Effector CD8-positive, alpha-beta T cell (primary cell): ENCODE data around the gene NES.

Experiments used
- DNase-seq: peaks from one replicate; lab custom pipeline; 2025; lab: John Stamatoyannopoulos, UW

NES gene

GRCh38 chr1:156680056-156680455 is 2.8 kb upstream of the NES start:
- DNase-seq, result no peak

GRCh38 chr1:156677616-156678596 is 699 bp upstream of the NES start:
- no peak for DNase-seq

DNA sequence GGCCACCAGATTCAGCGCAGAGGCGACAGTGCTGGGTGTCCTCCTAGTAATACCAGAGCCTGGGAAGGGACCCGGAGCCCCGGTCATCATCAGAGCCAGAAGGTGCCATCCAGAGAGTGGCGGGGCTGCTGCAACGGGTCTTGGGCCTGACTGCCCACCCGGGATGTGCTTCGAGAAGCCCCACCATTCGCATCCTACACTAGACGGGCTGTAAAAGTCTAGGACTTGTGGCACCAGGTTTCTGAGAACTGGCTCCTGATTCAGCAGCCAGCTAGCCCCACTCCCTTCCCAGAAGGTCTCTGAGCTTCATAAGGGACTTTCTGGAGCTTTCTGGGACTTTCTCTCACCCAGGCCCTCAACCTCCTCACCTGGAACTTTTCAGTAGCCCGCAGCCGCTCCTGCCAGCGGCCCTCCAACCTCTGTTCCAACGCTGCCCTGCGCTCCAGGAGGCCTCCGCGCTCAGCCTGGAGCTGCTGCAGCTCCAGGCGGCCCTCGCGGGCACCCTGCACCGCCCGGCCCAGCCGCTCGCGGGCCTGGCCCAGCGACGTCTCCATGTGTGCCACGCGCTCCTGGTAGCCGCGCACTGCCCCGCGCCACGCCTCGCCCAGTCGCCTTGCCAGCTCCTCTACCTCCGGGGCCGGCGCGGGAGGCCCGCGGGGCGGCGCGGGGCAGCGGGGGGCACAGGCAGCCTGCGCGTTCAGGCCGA is 940 bp downstream of the NES start:
- DNase-seq, result no peak

DNA sequence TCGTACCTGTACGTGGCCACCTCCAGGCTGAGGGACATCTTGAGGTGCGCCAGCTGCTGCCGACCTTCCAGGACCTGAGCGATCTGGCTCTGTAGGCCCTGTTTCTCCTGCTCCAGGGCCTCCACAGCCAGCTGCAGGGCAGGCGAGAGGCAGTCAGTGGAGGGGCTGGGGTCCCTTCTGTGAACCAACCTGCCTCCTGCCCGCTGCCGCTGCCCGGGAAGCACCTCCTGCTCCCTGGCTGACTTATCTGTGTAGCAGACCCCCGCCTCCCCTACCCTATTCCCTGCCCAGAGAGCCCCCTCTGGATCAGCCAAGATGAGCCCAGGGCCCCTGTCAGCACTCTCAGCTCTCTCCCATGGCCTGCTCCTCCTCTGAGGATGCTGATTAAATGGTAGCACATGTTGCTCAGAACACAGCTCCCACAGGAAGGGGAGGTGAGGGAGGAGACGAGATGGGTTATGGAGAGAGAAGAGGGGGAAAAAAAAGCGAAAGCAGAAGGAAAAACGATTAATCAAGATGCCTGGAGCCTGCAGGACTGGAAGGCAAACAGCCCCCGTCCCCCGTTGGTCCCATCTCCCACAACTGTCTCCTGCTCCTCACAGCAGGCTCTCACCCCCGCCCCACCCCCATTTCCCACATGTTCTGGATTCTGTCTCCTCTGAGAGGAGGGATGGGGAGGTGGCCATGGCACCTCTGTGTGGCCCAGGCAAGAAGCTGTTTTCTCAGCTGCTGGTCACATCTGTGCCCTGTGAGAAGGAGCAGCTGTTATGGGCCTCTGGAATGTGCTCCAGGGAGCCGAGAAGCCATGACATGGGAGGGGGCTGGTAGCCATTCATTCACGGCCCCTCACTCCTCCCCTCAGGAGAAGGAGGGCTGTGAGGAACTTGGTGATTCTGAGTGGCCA is 1.7 kb downstream of the NES start:
- DNase-seq, result no peak

DNA sequence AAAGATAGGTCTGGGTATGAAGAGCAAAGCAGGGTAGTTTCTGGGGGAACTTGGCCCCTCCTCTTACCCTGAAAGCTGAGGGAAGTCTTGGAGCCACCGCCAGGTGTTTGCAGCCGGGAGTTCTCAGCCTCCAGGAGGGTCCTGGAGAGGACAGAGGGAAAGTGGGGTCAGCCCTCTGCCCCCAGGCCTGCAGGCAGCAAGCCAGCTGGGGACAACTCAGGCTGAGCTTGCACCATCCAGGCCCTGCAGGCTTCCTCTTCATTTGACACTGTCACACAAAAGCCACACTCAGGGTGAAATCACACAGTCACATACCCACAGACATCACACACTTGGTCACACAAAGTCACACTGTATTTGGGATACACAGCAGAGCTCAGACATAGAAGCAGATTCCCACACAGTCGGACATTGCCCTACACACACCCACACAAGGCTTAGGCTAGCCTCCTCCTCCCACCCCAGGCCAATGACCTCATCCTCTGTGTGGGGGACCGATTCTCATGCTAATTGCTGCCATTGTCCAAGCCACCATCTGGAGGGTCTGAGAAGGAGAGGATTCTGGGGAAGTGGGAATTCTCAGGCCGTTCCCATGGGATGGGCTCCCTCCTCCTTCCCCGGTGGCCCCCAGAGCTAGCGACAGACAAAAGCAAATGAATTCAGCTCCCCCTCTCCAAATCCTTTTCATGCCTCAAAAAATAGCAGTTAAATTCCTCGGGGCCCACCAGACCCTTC is 3.7 kb downstream of the NES start:
- no peak for DNase-seq

- no peak for DNase-seq
These were observed 5.4 kb downstream of the NES start for GRCh38 chr1:156671804-156672203.

- DNase-seq, result no peak
These were observed 6.4 kb downstream of the NES start for GRCh38 chr1:156670791-156671190.

DNA sequence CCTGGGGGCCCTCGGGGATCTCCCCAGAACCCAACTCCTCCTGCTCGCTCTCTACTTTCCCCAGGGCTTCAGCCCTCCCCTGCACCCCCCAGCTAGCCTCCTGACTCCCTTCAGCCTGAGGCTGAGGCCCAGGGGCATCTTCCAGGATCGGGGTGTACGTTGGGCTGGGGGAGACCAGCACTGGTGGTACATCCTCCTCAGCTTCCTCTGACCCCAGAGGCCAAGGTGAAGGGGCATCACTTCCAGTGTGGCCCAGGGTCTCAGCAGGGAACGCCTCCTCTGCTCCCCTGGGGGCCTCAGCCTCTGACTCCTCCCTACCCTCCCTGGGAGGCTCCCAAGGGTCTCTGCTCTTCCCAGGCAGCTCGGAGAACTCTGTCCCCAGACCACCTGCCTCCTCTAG is 6.8 kb downstream of the NES start:
- no peak for DNase-seq

GRCh38 chr1:156669794-156670193 is 7.4 kb downstream of the NES start:
- no peak for DNase-seq

DNA sequence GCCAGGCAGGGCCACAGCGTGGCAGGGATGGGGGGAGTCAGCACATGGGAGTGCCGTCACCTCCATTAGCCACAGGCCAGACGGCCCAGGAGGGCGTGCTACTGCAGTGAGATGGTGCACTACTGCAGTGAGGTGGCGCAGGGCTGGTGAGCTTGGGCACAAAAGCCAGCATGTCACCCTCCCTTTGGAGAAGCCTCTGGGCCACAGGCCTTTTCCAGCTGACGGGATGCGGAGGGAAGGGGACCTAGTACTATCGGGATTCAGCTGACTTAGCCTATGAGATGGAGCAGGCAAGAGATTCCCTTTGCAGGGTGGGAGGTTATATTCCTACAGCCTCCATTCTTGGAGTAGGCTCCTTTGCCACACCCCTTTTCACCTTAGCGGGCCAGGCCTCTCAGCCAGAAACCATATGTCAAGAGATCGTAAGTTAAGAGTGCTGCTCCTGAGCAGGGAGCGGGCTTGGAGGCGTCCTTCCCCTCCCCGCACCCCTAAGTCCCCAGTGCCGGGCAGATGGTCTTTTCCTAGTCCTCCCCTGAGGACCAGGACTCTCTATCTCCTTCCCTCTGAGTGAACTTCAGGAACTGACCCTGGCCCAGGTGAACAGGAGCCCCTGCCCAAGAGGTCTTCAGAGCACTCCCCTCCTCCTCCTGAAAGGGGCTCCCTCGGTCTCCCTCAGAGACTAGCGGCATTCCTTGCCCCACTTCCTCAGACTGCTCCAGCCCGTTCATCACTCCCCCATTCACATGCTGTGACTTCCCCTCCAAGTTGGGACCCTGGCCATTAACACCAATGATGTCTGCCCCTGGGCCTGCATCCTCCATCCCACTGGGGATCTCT is 8.2 kb downstream of the NES start:
- no peak for DNase-seq

DNA sequence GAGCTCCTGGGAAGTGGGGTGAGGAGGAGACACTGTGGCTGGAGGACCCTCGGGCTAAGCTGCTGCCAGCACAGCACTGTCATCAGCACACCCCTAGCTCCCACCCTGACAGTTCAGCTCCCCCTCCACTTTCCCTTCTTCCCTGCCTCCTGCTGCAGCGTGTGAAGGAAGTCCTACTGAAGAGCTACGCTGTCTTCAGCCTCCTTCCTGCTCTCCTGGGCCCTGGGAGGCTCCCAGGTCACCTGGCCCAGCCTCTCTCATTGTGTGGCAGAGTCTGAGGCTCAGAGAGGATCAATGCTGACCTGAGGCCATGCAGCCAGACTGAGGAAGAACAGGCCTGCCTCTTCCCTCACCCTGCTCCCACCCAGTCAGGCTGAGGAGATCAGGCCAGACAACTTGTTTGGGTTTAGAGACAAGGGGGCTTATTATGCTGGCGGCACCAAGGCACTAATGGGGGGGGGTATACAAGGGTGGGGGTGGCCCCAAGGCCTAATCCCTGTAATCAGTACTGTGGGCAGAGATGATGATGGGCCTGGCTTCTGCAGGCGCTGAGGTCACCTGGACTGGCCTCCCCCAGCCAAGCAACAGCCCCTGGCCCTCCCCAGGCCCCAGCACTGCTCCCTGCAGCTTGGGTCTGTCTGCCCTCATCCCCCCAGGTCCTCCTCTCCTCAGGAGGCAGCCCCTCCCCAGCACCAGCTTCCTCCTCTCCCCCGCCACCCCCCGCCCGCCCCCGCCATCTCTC is 9.1 kb downstream of the NES start:
- DNase-seq, result no peak

GRCh38 chr1:156667610-156667967 is 9.6 kb downstream of the NES start:
- no peak for DNase-seq

- no peak for DNase-seq
These were observed 10.2 kb downstream of the NES start for GRCh38 chr1:156666862-156667609.

- DNase-seq, result no peak
These were observed 11.7 kb downstream of the NES start for GRCh38 chr1:156665539-156665938.

DNA sequence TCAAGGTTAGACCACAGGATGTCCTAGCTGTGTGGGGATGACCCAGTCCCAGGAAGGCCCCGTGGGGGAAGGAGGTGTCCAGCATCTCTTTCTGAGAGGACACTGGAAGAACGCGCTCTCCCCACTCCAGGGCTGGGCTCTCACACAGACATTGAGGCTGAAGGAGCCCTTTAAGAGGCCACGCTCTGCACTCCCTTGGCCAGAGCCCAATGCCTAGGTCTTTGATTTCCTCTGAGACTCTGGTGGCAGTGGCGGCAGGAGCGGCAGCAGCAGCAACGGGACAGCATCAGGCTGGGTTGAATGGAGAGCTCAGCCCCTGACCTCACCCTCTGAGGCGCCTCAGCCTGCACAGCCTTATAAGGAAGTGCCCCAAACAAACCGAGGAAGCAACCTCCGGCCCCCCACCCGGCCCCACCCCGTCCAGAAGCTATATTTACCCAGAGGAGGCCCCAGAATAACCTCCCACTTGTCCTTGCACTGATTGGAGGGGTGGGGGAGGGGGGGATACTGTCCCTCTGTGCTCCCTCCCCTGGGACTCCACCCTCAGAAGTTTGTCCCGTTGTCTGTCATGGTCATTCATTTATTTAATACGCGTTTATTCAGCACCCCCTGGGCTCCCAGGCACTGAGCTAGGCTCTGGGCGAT is 12.3 kb downstream of the NES start:
- DNase-seq, result no peak

DNA sequence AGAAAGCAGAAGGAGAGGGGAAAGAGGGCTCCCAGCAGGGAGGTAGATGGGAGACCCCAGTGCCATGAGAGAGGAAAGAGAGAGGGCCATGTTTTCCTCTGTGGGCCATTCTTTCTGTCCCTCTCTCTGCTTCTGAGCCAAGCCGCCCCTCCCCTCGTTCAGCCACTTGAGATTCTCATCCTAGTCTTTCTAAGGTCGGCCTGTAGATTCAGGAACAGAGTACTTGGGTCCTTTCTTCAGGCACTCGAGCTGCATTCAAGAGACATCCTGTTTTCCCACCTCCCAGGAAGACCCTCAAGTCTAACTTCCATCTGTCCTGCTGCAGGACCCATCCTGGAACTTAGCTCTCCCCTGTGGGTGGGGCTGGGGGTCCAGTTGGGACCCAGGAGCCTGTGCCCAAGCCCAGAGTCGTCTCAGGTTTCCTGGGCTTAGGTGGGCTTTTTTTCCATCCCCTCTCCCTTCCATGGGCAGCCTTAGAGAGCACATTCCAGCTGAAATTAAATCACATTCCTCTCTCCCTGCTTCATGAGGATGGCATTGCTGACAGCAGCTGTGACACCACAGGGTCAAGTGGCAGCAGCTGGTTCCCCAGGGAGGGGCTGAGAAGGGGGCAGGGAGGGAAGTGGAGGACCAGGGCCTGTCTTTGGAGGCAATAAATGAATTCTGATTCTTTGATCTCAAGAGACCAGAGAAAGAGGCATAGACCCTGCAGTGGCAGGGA is 13.0 kb downstream of the NES start:
- no peak for DNase-seq

- no peak for DNase-seq
These were observed 14.0 kb downstream of the NES start for GRCh38 chr1:156663178-156663577.

DNA sequence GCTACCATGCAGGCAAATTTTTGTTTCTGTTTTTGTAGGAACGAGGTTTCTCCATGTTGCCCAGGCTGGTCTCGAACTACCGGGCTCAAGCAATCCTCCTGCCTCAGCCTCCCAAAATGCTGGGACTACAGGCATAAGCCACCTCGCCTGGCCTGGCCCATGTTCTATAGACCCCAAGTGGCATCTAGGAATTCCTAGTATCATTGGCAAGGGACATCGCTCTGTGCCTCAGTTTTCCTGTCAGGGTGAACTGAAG is 14.5 kb downstream of the NES start:
- DNase-seq, result no peak
